ENCODE results near the gene ABCC1.

ABCC1 gene

GRCh38 chr16:16000685-16001084 lies 51.3 kb downstream of the ABCC1 start:
- no peak for DNase-seq

- DNase-seq: no peak
These were observed 52.3 kb downstream of the ABCC1 start for GRCh38 chr16:16001596-16002255.

- DNase-seq: no peak
These were observed 54.4 kb downstream of the ABCC1 start for GRCh38 chr16:16003719-16004313.

GRCh38 chr16:16004314-16004749 lies 54.9 kb downstream of the ABCC1 start:
- peak; percentile 91 for DNase-seq

- no peak for DNase-seq
These were observed 56.3 kb downstream of the ABCC1 start for GRCh38 chr16:16005721-16006120.

- DNase-seq: no peak
These were observed 57.2 kb downstream of the ABCC1 start for GRCh38 chr16:16006650-16007049.

GRCh38 chr16:16007743-16008111 lies 58.3 kb downstream of the ABCC1 start:
- no peak for DNase-seq

- DNase-seq: no peak
These were observed 59.2 kb downstream of the ABCC1 start for GRCh38 chr16:16008666-16009065.

GRCh38 chr16:16009401-16009800 lies 60.0 kb downstream of the ABCC1 start:
- no peak for DNase-seq

- DNase-seq: no peak
These were observed 60.8 kb downstream of the ABCC1 start for GRCh38 chr16:16010194-16010593.

GRCh38 chr16:16012144-16012543 lies 62.7 kb downstream of the ABCC1 start:
- no peak for DNase-seq

GRCh38 chr16:16013812-16014211 lies 64.4 kb downstream of the ABCC1 start:
- DNase-seq: no peak

GRCh38 chr16:16014329-16015224 lies 65.2 kb downstream of the ABCC1 start:
- DNase-seq: peak; percentile 61

GRCh38 chr16:16015849-16016248 lies 66.4 kb downstream of the ABCC1 start:
- DNase-seq: no peak

GRCh38 chr16:16016388-16016964 lies 67.1 kb downstream of the ABCC1 start:
- no peak for DNase-seq

GRCh38 chr16:16017812-16018211 lies 68.4 kb downstream of the ABCC1 start:
- DNase-seq: no peak

- DNase-seq: no peak
These were observed 69.3 kb downstream of the ABCC1 start for GRCh38 chr16:16018705-16019104.

- peak; percentile 61 for DNase-seq
These were observed 70.1 kb downstream of the ABCC1 start for GRCh38 chr16:16019488-16019887.

- DNase-seq: no peak
These were observed 70.9 kb downstream of the ABCC1 start for GRCh38 chr16:16020291-16020690.

- DNase-seq: no peak
These were observed 71.6 kb downstream of the ABCC1 start for GRCh38 chr16:16021020-16021419.

GRCh38 chr16:16021646-16021987 lies 72.2 kb downstream of the ABCC1 start:
- DNase-seq: no peak

GRCh38 chr16:16021988-16022682 lies 72.7 kb downstream of the ABCC1 start:
- peak; percentile 92 for DNase-seq

- no peak for DNase-seq
These were observed 73.3 kb downstream of the ABCC1 start for GRCh38 chr16:16022683-16023064.

All from fibroblast of skin of right quadriceps (primary cell).